NB4 (cell line): ENCODE measurements around the gene IL10RA.

Experiments
- MAX ChIP-seq: IDR thresholded peaks from 2 replicates; pipeline ENCODE4 v1.6.1; 2011; ENCODE audit warnings: low read depth, low read length
- MYC ChIP-seq: IDR thresholded peaks from 2 replicates; pipeline ENCODE4 v1.6.1; 2011; ENCODE audit warnings: low read depth, low read length
- POLR2A ChIP-seq: IDR thresholded peaks from 2 replicates; pipeline ENCODE4 v1.6.1; 2011; ENCODE audit warnings: mild to moderate bottlenecking; ENCODE audit not compliant: insufficient read length; ENCODE audit errors: extremely low read depth
- TF ChIP-seq, protein P1 (sequence below): IDR thresholded peaks from one replicate; pipeline ENCODE4 v1.5.1; 2012; ENCODE audit warnings: low read depth, low read length

DNA sequence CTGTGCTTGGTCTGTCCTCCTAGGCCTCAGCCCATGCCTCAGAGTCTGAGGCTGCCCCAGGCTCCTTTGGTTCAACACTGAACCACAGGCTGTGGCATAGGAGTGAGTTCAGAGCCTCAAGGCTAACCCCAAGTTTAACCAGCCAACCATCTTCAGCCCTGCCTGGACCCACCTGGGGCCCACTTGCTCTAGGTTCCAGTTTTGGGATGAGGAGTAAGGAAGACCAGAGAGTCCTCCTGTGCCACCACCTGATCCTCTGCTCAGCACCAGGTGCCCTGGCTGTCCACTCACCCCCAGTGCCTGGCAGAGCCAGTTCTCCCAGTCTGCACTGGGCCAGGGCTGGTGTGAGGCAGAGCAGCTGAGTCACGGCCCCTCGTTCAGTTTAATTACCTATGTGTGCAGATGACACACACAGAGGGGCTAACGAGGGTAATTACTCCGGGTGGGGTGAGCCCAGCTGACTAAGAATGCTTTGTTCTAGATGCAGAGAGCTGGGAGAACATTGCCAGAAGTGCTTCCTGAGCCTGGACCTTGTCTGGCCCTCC is 45.0 kb upstream of the IL10RA start:
- TF ChIP-seq, protein P1, sequence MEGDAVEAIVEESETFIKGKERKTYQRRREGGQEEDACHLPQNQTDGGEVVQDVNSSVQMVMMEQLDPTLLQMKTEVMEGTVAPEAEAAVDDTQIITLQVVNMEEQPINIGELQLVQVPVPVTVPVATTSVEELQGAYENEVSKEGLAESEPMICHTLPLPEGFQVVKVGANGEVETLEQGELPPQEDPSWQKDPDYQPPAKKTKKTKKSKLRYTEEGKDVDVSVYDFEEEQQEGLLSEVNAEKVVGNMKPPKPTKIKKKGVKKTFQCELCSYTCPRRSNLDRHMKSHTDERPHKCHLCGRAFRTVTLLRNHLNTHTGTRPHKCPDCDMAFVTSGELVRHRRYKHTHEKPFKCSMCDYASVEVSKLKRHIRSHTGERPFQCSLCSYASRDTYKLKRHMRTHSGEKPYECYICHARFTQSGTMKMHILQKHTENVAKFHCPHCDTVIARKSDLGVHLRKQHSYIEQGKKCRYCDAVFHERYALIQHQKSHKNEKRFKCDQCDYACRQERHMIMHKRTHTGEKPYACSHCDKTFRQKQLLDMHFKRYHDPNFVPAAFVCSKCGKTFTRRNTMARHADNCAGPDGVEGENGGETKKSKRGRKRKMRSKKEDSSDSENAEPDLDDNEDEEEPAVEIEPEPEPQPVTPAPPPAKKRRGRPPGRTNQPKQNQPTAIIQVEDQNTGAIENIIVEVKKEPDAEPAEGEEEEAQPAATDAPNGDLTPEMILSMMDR = no peak
- TF ChIP-seq POLR2A (no peak), MAX (no peak), MYC (no peak)
